CD4-positive, alpha-beta T cell treated with Interleukin-6 for 4 hours (primary cell): Measurements from ENCODE around the gene VPS26C.
"Not testable (repeated sequence)": the region's sequence is repeated elsewhere in the genome, so short reads cannot be mapped to it uniquely, and the experiment has no call there.

Experiments
- DNase-seq: peaks from one replicate; pipeline ENCODE4 v3.0.0-alpha.2; 2020; ENCODE audit warnings: mixed read lengths

VPS26C gene

GRCh38 chr21:37227071-37228002, 39.8 kb downstream of the VPS26C start:
- DNase-seq: no peak

GRCh38 chr21:37226041-37226920, 40.9 kb downstream of the VPS26C start:
- DNase-seq: no peak

- DNase-seq: peak; percentile 61
These were observed 42.0 kb downstream of the VPS26C start for GRCh38 chr21:37224861-37225839.

GRCh38 chr21:37223804-37224345, 43.3 kb downstream of the VPS26C start:
- no peak for DNase-seq

GRCh38 chr21:37222248-37222647, 44.9 kb downstream of the VPS26C start:
- DNase-seq: not testable (repeated sequence)

GRCh38 chr21:37220981-37221664, 46.0 kb downstream of the VPS26C start:
- peak; percentile 97 for DNase-seq

- peak; percentile 48 for DNase-seq
These were observed 46.6 kb downstream of the VPS26C start for GRCh38 chr21:37220433-37220980.

GRCh38 chr21:37219761-37220432, 47.2 kb downstream of the VPS26C start:
- peak; percentile 34 for DNase-seq

GRCh38 chr21:37214952-37215351, 52.2 kb downstream of the VPS26C start:
- DNase-seq: no peak

- no peak for DNase-seq
These were observed 56.3 kb downstream of the VPS26C start for GRCh38 chr21:37210799-37211198.

GRCh38 chr21:37210130-37210529, 57.0 kb downstream of the VPS26C start:
- no peak for DNase-seq

- DNase-seq: no peak
These were observed 58.4 kb downstream of the VPS26C start for GRCh38 chr21:37208741-37209225.

GRCh38 chr21:37208056-37208721, 58.9 kb downstream of the VPS26C start:
- DNase-seq: no peak

- no peak for DNase-seq
These were observed 59.6 kb downstream of the VPS26C start for GRCh38 chr21:37207441-37208009.

- no peak for DNase-seq
These were observed 60.6 kb downstream of the VPS26C start for GRCh38 chr21:37206496-37206895.

GRCh38 chr21:37204580-37204979, 62.6 kb downstream of the VPS26C start:
- no peak for DNase-seq

GRCh38 chr21:37202221-37203110, 64.7 kb downstream of the VPS26C start:
- DNase-seq: no peak
